ENCODE data around the gene MUC4.

DNA sequence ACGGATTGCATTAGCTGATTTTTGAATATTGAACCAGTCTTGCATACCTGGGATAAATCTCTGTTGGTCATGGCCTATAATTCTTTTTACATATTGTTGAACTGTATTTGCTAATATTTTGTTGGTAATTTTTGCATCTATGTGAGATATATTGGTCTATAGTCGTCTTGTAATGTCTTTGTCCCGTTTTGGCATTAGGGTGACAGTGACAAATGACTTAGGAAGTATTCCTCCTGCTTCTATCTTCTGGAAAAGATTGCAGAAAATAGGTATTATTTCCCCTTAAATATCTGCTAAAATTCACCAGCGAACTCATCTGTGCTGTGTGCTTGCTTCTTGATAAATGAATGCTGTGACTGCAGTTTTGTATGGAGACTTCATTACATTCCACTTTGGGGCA is 67.3 kb downstream of the MUC4 start:
- TF ChIP-seq EZH2phosphoT487 (IDR thresholded peaks at IDR 0.05; ENCODE audit: insufficient read depth, low read depth) = no peak
- TF ChIP-seq EZH2 (IDR thresholded peaks at IDR 0.05; ENCODE audit: insufficient read depth, poor library complexity, severe bottlenecking) = no peak
